Transverse colon (tissue), 4 donors: ENCODE measurements around the gene WDR19. TPM values are rescaled to one million over a fixed set of nuclear protein-coding genes. Genes with fewer than 3 reads are reported as not detected.

Experiments used
- DNase-seq: peaks from one replicate; pipeline ENCODE4 v3.0.0-alpha.2; 2019
- H3K27ac ChIP-seq, 4 donors: fragments of 200-600 bp; sonication (generic); 2 replicates each; pipeline ENCODE4 v1.5.1; 2016 to 2018; ENCODE audit warnings: inconsistent platforms in 4 of 4
- H3K27me3 ChIP-seq: fragments of 200-600 bp; sonication (generic); 2 replicates; pipeline ENCODE4 v1.5.1; 2017; ENCODE audit warnings: inconsistent platforms
- H3K36me3 ChIP-seq, 4 donors: fragments of 200-600 bp; sonication (generic); 2 replicates each; pipeline ENCODE4 v1.5.1; 2017 to 2019; ENCODE audit warnings: inconsistent platforms in 4 of 4
- H3K4me1 ChIP-seq, 4 donors: fragments of 200-600 bp; sonication (generic); 2 replicates each; pipeline ENCODE4 v1.5.1; 2017 to 2020; ENCODE audit warnings: inconsistent platforms in 4 of 4
- H3K4me3 ChIP-seq, 4 donors: fragments of 200-600 bp; sonication (generic); 1 replicate in 1 of 4; 2 replicates in 3 of 4; pipeline versions ENCODE4 v1.5.1 to v1.6.1; 2017 to 2019; ENCODE audit warnings: inconsistent platforms in 4 of 4
- H3K9me3 ChIP-seq, 2 donors: fragments of 200-600 bp; sonication (generic); 2 replicates each; pipeline ENCODE4 v1.5.1; 2017 to 2019; ENCODE audit warnings: inconsistent platforms in 2 of 2
- CTCF ChIP-seq, 5 experiments: fragments of 200-600 bp in 3 of 5; fragments of 450-650 bp in 2 of 5; sonication (generic) in 3 of 5; IDR thresholded peaks; 1 replicate in 2 of 5; 2 replicates in 3 of 5; pipeline ENCODE4 v1.5.1; 2016 to 2017; ENCODE audit warnings: antibody characterized with exemption in 5 of 5, inconsistent platforms in 3 of 5, mild to moderate bottlenecking in 2 of 5, moderate library complexity in 1 of 5
- EP300 ChIP-seq: sonication (generic); formaldehyde crosslinking; IDR thresholded peaks from one replicate; pipeline ENCODE4 v1.6.1; 2017; ENCODE audit warnings: antibody characterized with exemption, low read depth
- POLR2A ChIP-seq: fragments of 450-650 bp; IDR thresholded peaks from one replicate; pipeline ENCODE4 v1.6.1; 2016; ENCODE audit warnings: antibody characterized with exemption, mild to moderate bottlenecking, moderate library complexity
- POLR2AphosphoS5 ChIP-seq, 3 donors: sonication (generic); formaldehyde crosslinking; IDR thresholded peaks; one replicate each; pipeline ENCODE4 v1.6.1; 2016; ENCODE audit warnings: antibody characterized with exemption in 3 of 3
- whole genome bisulfite sequencing, 2 donors: methylation state at CpG; one replicate each; pipeline ENCODE4 v1.1.5; 2018; ENCODE audit warnings: low coverage in 1 of 2; 5-methylcytosine and 5-hydroxymethylcytosine counted together
- in situ Hi-C, 4 donors: fragments of 200-750 bp; cut with MboI; loops; one replicate each; pipeline versions ENCODE4 v1.15.0 to v1.15.1; 2017; ENCODE audit warnings: low sequenced_read_pairs in 3 of 4, low pct_ligation_motif_present in 1 of 4, low pct_unique_long_range_greater_than_20kb in 1 of 4
- intact Hi-C: fragments of 100-400 bp; cut with DNase I; formaldehyde crosslinking; loops from one replicate; pipeline ENCODE4 v1.15.1; 2023; ENCODE audit warnings: low total_unique reads
- total RNA-seq, 4 donors: library from RNA; depleted of rRNA; stranded (reverse); fragments of >200 nt; gene quantifications; one replicate each; pipeline ENCODE4 v1.1.0, GENCODE V29; 2016

WDR19 gene
- total RNA-seq, 4 donors from 2014 or later = 10.4 to 92.9 (median 36.4) TPM

- in situ Hi-C loops = no loop called here
- peaks cover 0 to 20% (median 5%) of the 10 kb centered on the region in 4 donors for H3K36me3 ChIP-seq
- no peak overlapping the region for H3K4me3 ChIP-seq
- no peak for TF ChIP-seq POLR2A
- no peak overlapping the region for H3K27ac ChIP-seq
- WGBS, 2 donors = 93 to 98% methylated on average over 3 to 4 of the region's 4 CpGs
- intact Hi-C loops = no loop called here
- no peak for DNase-seq
- no peaks in the 10 kb centered on the region for H3K9me3 ChIP-seq
- no peaks in the 10 kb centered on the region for H3K27me3 ChIP-seq
- H3K4me1 ChIP-seq = no peaks in the 10 kb centered on the region
Observed at GRCh38 chr4:39319676-39320075, 137.3 kb downstream of the WDR19 start.

GRCh38 chr4:39320381-39321115 is 138.2 kb downstream of the WDR19 start:
- in situ Hi-C loops (no loop called here), intact Hi-C loops (no loop called here)
- DNase-seq = no peak
- no peak overlapping the region for H3K27ac ChIP-seq
- H3K4me1 ChIP-seq = no peaks in the 10 kb centered on the region
- TF ChIP-seq POLR2AphosphoS5 (IDR thresholded peaks at IDR 0.05) (no peak), CTCF (IDR thresholded peaks at IDR 0.05) (no peak), POLR2A (no peak)
- H3K4me3 ChIP-seq = no peak overlapping the region
- H3K9me3 ChIP-seq = no peaks in the 10 kb centered on the region
- H3K36me3 ChIP-seq = peaks cover 0 to 15% (median 5%) of the 10 kb centered on the region in 4 donors
- no peaks in the 10 kb centered on the region for H3K27me3 ChIP-seq

- Histone ChIP-seq H3K27ac (no peak overlapping the region), H3K4me1 (no peaks in the 10 kb centered on the region), H3K27me3 (no peaks in the 10 kb centered on the region), H3K4me3 (no peak overlapping the region), H3K36me3 (peaks cover 0 to 22% (median 6%) of the 10 kb centered on the region in 4 donors), H3K9me3 (no peaks in the 10 kb centered on the region)
- DNase-seq = no peak
- 73 to 84% methylated on average over 1 of the region's 1 CpG for WGBS, 2 donors
- TF ChIP-seq EP300 = no peak
- intact Hi-C loops = no loop called here
- in situ Hi-C loops = no loop called here
Observed at GRCh38 chr4:39323821-39324220, 141.5 kb downstream of the WDR19 start.

- Histone ChIP-seq H3K9me3 (no peaks in the 10 kb centered on the region), H3K36me3 (peaks cover 0 to 22% (median 6%) of the 10 kb centered on the region in 4 donors), H3K4me3 (no peak overlapping the region), H3K27me3 (no peaks in the 10 kb centered on the region), H3K27ac (no peak overlapping the region), H3K4me1 (no peaks in the 10 kb centered on the region)
- intact Hi-C loops (no loop called here), in situ Hi-C loops (no loop called here)
- WGBS, 2 donors = 67% methylated on average over 2 of the region's 2 CpGs
- DNase-seq = no peak
- TF ChIP-seq CTCF (IDR thresholded peaks at IDR 0.05) (no peak), EP300 (no peak), POLR2AphosphoS5 (IDR thresholded peaks at IDR 0.05) (no peak), POLR2A (no peak)
Observed at GRCh38 chr4:39324446-39324845, 142.1 kb downstream of the WDR19 start.

GRCh38 chr4:39324897-39325613 is 142.7 kb downstream of the WDR19 start:
- intact Hi-C loops (no loop called here), in situ Hi-C loops (no loop called here)
- peaks cover 0 to 22% (median 6%) of the 10 kb centered on the region in 4 donors for H3K36me3 ChIP-seq
- no peak overlapping the region for H3K4me3 ChIP-seq
- no peaks in the 10 kb centered on the region for H3K4me1 ChIP-seq
- no peaks in the 10 kb centered on the region for H3K27me3 ChIP-seq
- no peaks in the 10 kb centered on the region for H3K9me3 ChIP-seq
- 84 to 85% methylated on average over 4 of the region's 4 CpGs for WGBS, 2 donors
- no peak overlapping the region for H3K27ac ChIP-seq
- TF ChIP-seq EP300 (no peak), POLR2A (no peak), POLR2AphosphoS5 (IDR thresholded peaks at IDR 0.05) (no peak), CTCF (IDR thresholded peaks at IDR 0.05) (no peak)
- no peak for DNase-seq
